ENCODE results near the gene ZNF100. TPM values are rescaled to one million over a fixed set of nuclear protein-coding genes. Genes with fewer than 3 reads are reported as not detected.
"Not testable (repeated sequence)": the region's sequence is repeated elsewhere in the genome, so short reads cannot be mapped to it uniquely, and the experiment has no call there.

Gene ZNF100
- total RNA-seq, 1 donor from 2014 or later: 20.4 TPM

DNA sequence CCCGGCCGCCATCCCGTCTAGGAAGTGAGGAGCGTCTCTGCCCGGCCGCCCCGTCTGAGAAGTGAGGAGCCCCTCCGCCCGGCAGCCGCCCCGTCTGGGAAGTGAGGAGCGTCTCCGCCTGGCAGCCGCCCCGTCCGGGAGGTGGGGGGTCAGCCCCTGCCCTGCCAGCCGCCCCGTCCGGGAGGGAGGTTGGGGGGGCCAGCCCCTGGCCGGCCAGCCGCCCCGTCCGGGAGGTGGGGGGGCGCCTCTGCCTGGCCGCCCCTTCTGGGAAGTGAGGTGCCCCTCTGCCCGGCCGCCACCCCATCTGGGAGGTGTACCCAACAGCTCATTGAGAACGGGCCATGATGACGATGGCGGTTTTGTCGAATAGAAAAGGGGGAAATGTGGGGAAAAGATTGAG is 59.5 kb downstream of the ZNF100 start:
- intact Hi-C loops (cut with DNase I); DNase-seq (ENCODE audit: low spot score): not testable (repeated sequence)

DNA sequence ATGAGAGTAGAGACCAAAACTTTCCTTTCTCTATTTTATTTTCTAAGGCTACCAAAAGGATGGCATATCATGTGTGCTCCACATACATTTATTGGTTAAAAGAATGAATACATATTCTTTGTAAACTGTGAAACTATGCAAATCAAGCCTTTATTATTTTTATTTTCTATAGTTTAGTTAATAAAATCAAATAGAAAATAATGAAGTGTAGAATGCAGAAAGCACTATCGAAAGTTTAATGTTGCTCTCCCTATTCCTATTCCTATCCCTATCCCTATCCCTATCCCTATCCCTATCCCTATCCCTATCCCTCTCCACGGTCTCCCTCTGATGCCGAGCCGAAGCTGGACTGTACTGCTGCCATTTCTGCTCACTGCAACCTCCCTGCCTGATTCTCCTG is 60.3 kb downstream of the ZNF100 start:
- ATAC-seq: no peak
- DNase-seq (ENCODE audit: low spot score): no peak
- intact Hi-C loops (cut with DNase I): no loop called here

More for the DNA sequence above, 59.5 kb downstream of the ZNF100 start:
- ATAC-seq: not testable (repeated sequence)

DNA sequence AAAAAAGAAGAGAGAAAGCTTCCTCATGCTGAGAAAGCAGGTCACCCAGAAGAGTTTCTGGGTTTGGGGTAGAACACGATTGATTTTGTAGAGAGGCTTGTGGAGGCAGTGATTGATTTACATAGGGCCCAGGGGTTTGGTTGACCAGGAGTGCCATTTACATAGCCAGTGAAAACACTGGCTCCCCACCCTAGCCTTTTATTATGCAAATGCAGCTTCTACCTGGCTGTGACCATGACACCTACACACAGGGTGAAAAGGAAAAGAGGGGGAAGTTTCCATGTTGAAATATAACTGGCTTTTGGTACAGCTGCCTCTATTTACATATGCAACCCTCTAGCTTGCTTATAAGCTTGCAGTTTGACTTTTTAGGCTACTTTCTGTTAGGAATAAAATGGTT is 62.0 kb downstream of the ZNF100 start:
- intact Hi-C loops (cut with DNase I): no loop called here
- DNase-seq (ENCODE audit: low spot score) (no peak), ATAC-seq (no peak)

DNA sequence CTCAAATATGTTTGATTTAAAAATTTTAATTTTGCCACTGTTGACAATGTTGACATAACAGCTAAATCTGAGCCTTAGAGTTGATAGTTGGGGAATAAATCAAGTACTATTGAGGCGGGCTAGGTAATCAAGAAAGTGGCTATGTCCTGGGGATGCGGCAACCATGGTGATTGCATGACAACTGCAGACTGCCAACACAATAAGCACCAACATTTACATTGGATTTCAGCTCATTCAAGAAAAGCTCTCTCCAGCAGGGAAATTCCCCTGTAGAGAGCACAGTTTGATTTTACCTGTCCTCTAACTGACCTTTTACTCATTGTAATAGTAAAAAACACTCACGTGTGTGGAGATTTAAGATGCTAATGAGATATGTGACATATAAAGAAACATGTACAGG is 63.1 kb downstream of the ZNF100 start:
- intact Hi-C loops (cut with DNase I): no loop called here
- ATAC-seq (no peak), DNase-seq (ENCODE audit: low spot score) (no peak)

DNA sequence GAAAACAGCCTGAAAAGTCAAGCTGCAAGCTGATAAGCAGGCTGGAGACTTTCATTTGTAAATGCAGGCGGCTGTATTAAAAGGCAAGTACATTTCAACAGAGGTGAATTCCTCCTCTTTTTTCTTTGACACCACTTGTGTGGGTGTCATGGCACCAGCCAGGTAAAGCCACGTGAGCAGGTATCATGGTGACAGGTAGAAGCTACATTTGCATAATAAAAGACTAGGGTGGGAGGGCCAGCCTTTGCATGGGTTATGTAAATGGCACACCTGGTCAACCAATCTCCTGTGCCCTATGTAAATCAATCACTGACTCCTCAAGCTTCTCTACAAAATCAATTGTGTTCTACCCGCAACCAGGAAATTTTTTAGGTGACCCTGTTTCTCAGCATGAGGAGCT is 68.2 kb downstream of the ZNF100 start:
- intact Hi-C loops (cut with DNase I): no loop called here
- no peak for DNase-seq (ENCODE audit: low spot score)
- no peak for ATAC-seq

DNA sequence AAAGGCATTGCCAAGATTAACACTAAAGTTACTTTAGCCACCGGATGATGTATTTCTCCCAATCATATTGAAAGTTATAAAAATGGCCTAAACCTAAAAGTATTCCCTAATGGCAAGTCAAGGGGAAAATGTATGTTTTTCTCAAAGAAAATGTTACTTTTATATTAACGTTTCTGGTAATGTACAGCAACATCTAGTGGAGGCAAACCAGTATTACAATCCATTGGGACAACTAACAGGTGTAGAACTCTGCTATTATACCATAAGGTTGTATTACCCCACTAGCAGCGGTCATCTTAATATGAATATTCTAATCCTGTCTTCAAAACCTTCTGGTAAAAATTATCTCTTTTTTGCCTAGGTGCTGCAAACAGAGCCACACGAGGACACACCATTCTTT is 69.2 kb downstream of the ZNF100 start:
- intact Hi-C loops (cut with DNase I): no loop called here
- peak; percentile 45 for ATAC-seq

DNA sequence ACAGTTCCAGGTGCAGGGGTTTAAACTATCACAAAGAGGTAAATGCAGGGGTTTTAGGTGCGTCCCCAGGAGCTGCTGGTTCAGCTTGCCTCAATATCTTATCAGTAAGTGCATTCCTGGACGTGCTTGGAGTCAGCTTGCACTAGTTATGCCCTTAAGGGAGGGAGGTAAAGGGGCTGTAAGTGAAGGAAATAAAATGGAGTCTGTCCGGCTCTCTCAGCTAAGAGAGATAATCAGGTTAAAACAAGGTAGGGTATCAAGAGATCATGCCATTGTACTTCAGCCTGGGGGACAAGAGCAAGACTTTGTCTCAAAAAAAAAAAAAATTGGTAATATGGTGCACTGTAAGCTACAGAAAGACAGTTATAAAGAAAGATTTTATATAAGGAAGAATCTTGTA is 69.7 kb downstream of the ZNF100 start:
- ATAC-seq (no peak), DNase-seq (ENCODE audit: low spot score) (no peak)
- intact Hi-C loops (cut with DNase I): no loop called here

More for the DNA sequence above, 69.2 kb downstream of the ZNF100 start:
- no peak for DNase-seq (ENCODE audit: low spot score)

DNA sequence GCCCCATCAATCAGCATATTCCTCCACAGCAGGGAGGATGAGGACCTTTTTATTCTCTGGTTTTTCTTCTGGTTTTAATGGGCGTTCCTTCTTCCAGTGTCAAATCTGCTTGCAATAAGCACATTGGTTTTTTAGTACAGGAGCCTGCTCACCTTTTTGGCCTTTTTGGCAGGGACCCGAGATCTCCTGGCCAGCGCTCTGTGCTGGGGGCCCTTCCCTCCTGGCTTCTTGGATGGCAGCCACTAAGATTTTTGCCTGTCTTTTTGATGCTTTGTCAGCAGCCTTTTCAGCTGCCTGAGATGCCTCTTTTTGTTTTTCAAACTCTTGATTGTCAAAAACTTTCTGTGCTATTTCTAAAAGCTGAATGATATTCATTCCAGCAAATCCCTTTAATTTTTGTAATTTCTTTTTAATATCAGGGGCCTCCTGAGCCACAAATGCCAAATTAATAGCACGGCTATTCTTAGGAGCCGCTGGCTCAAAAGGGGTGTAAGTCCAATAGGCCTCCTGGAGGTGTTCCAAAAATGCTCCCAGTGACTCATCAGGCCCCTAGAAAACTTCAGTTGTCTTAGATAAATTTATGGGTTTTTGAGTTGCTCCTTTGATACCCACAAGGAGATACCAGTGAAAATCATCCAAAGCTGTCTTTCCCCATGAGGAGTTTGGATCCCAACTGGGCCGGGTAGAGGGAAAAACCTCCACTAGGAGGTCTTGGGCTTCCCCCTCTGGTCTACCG is 73.0 kb downstream of the ZNF100 start:
- no peak for DNase-seq (ENCODE audit: low spot score)
- ATAC-seq: no peak

DNA sequence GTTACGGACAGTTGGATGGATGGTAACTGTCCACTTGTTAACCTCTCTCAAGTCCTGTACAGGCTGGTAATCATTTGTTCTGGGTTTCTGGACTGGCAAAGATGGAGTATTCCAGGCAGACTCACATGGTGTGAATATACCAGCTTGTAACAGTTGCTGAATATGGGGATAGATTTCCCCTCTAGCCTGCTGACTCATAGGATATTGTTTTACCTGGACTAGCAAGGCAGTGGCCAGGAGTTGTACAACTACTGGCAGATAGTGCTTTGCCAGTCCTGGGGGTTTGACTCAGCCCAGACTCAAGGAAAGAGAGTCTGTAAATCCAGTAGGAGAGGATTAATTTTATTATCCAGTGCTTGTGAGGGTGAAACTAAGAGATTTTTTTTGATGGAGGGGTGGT is 74.0 kb downstream of the ZNF100 start:
- DNase-seq (ENCODE audit: low spot score) (no peak), ATAC-seq (no peak)
- intact Hi-C loops (cut with DNase I): no loop called here

More for the DNA sequence above, 73.0 kb downstream of the ZNF100 start:
- intact Hi-C loops (cut with DNase I): no loop called here

DNA sequence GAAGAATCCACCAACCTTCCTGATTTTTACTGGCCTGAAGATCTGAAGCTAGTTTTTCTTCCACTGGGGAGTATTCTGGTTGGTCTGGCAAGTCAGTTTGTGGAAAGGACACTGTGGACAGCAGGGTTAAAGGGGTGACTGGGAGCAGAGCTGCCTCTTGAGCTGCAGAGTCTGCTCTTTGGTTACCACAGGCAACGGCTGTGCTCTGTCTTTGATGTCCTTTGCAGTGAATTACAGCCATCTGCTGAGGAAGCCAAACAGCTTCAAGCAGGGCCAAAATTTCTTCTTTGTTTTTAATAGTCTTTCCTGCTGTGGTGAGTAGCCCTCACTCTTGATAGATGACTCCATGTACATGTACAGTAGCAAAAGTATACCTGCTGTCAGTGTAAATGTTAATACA is 75.7 kb downstream of the ZNF100 start:
- DNase-seq (ENCODE audit: low spot score): no peak

DNA sequence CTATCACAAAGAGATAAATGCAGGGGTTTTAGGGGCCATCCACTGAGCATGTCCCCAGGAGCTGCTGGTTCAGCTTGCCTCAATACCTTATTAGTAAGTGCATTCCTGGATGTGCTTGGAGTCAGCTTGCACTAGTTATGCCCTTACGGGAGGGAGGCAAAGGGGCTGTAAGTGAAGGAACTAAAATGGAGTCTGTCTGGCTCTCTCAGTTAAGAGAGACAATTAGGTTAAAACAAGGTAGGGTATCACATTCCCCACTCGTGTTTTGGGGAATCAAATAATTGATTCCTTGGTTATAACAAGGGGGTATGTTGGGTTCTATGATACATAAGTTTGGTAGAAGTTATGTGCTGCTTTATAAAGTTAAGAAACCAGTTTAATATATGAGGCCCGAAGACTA is 78.9 kb downstream of the ZNF100 start:
- DNase-seq (ENCODE audit: low spot score): no peak
- no peak for ATAC-seq
- intact Hi-C loops (cut with DNase I): no loop called here

More for the DNA sequence above, 75.7 kb downstream of the ZNF100 start:
- intact Hi-C loops (cut with DNase I): no loop called here
- ATAC-seq: no peak

DNA sequence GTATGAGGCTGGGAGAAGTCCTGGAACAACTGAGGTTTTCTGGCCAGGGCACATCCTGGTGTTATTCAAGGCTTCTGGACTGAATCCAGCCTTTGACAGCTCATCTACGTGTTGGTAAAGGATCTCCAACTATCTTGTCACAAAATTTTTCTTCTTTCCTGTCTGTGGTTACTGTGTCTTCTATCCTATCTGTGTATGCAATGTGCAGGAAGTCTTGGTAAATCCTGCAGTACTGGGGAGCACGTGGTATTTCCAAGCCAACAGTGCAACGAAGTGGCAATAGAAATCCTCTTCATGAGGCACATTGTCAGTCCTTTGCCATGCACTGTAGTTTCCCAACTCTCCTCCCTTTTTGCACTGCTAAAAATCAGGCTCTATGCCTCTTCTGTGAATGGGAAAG is 86.7 kb downstream of the ZNF100 start:
- DNase-seq (ENCODE audit: low spot score) (no peak), ATAC-seq (no peak)
- intact Hi-C loops (cut with DNase I): no loop called here

DNA sequence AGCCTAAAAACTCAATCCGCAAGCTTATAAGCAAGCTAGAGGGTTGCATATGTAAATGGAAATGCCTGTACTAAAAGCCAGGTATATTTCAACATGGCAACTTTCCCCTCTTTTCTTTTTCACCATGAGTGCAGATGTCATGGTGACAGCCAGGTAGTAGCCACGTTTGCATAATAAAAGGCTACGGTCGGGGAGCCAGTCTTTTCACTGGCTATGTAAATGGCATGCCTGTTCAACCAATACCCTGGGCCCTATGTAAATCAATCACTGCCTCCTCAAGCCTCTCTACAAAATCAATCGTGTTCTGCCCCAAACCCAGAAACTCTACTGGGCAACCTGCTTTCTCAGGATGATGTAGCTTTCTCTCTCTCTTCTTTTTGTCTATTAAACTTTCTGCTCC is 87.4 kb downstream of the ZNF100 start:
- ATAC-seq: no peak
- intact Hi-C loops (cut with DNase I): no loop called here
- DNase-seq (ENCODE audit: low spot score): no peak

DNA sequence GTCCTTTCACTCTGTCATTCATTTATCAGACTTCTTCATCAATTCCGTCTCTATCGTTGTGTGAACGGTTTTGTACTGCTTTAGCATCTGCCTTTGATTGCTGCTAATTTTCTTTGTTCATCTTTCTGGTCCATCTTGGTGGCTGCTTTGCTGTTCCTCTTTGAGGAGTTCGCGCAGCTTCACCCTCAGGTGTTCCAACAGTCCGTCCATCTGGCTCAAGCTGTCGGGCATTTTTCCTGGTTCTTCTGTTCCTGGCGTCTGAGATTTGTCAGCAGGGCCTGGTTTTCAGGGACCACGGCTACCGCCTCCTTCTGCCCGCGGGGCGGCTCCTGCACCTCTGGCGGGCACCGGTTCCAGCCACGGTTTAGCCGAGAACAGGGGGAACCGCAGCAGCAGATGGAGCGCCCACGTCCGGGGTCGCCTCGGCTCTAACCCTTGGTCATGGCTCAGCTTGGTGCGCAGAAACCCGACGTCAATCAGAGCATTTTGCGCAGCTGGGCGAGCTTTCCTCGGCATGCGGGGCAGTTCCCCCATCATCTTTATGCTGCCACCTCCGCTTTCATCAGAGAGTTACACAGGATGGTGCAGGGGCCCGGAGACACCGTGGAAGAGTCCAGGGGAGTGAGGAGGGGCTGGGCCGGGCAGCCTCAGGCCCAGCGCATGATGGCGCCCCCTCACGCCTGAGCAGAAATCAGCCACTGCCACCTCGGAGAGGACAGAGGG is 89.5 kb downstream of the ZNF100 start:
- ATAC-seq (no peak), DNase-seq (ENCODE audit: low spot score) (no peak)
- intact Hi-C loops (cut with DNase I): no loop called here

DNA sequence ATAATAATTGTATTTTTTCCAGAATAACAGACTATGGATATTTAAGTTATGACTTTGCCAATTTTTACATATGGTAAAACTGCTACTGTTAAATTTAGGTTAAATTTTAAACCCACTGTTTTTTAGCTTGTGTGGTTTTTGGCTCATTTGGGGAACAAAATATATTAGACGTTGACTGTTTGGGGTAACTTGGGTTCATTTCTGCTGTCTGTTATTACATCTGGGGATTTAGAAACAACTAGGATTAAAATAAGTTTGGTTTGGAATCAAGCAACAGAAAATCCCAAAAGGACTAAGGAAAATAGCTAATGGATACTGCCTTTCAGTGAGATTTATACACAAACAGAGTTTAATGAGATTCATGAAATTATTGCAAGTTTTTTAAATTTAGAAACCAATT is 92.9 kb downstream of the ZNF100 start:
- no peak for ATAC-seq
- intact Hi-C loops (cut with DNase I): no loop called here
- no peak for DNase-seq (ENCODE audit: low spot score)

DNA sequence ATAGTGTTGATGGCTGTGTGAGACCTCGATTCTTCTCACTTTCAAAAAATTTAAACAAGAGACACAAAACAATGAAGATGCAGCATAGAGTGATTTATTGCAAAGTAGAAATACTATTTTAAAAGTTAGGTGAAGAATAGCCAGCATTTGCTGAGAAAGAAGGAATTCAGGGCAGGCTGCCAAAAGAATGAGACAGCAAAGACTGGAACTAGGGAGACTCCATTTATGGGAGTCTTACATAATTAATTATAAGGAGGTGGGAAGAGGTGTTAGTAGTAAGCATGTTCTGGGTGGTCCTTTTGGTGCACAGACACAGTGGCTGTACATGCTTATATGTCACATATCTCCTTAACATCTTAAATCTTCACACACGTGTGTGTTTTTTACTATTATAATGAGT is 93.9 kb downstream of the ZNF100 start:
- DNase-seq (ENCODE audit: low spot score); ATAC-seq; intact Hi-C loops (cut with DNase I): not testable (repeated sequence)

Other genes with a start within 250 kb of the ZNF100 start
- 19.3 TPM for gene ZNF43, start 68.6 kb upstream of the ZNF100 start, total RNA-seq
- 11.7 TPM for gene ZNF208, start 243.4 kb upstream of the ZNF100 start, total RNA-seq

All from sciatic nerve (tissue), 2 donors.